NCI-H69 (cell line): ENCODE results near the gene SPARC.

Experiments used
- DNase-seq: peaks from one replicate; lab custom pipeline; 2025; lab: John Stamatoyannopoulos, UW

Gene SPARC

GRCh38 chr5:151622367-151623088, 64.2 kb downstream of the SPARC start:
- peak; percentile 65 for DNase-seq

DNA sequence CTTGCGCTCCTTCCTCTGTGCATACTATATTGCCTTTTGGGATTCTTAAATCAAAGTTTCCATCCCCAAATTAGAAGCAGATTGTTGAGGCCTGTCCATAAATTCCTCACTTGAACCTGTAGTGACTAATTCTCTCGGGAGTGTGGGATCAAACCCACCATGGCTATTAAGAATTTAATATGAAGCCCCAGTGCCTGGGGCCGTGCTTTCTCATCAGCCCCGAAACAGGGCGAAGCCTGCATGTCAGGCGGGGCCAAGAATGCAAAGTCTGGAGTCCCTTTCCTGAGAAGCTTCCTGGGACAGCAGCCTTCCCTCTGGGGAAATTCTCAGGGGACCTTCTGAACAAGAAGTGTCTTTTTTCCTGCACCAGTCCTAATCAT, 66.3 kb downstream of the SPARC start:
- DNase-seq, result no peak

- no peak for DNase-seq
These were observed 66.8 kb downstream of the SPARC start for GRCh38 chr5:151619812-151620460.

- DNase-seq, result peak; percentile 7
These were observed 67.8 kb downstream of the SPARC start for GRCh38 chr5:151618907-151619306.

DNA sequence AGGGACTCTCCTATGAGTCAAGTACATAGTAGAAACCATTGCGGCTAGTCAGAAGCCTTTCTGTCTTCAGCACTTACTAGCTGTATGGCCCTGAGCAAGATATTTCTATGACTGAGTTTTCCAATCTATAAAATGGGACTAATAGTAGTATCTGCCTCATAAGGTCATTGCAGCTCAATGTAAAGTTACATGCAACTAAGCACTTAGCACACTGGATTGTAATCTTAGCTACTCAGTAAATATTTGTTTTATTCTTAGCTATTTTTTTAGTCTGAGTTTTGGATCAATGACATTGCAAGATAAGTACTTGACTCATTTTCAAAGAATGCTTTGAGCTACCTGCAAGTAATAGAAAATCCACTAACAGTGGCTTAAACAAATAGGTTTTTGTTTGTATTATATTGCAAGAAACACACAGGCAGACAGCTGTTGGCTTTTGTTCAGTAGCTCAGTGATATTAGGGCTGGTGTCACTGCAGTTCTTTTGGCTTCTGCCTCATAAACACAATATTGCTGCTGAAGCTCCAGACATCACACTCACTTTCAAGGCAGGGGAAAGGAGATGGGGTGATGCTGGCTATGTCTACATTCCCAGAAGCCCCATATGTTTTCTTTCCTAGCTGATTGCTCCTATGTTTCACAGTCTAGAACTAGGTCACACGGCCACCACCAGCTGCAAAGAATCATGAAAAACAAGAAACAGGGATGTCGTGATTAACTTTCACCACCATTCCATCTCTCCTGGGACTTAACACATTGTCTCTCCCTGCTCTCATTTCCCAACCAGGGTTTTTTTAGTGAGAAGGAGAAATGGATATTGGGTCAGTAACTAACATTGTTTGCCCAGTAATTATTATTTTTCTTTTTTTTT, 68.6 kb downstream of the SPARC start:
- DNase-seq, result no peak

DNA sequence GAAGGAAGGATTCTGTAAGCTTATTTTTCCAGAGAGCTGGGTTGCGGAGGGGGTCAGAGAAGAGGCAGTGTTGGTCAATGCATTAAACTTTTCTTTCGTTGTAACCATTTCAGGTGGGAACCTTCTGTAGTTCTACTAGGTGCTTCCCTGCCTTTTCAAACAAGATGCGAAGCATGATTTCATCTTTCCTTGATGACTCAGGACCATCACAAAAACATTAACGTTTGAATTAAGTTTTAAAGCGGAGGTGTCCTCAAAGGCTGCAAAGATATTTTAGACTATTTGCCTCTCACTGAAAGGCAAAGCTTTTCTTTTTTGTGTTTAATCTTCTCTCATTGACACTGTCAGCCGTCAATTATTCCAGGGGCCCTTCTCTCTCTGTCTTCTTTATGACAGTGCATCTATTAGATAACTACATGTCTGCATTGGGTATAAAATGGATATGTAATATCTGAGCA, 69.3 kb downstream of the SPARC start:
- DNase-seq, result no peak

- no peak for DNase-seq
These were observed 71.3 kb downstream of the SPARC start for GRCh38 chr5:151615431-151615830.

GRCh38 chr5:151614565-151614964, 72.2 kb downstream of the SPARC start:
- peak; percentile 4 for DNase-seq

- no peak for DNase-seq
These were observed 73.9 kb downstream of the SPARC start for GRCh38 chr5:151612689-151613427.

DNA sequence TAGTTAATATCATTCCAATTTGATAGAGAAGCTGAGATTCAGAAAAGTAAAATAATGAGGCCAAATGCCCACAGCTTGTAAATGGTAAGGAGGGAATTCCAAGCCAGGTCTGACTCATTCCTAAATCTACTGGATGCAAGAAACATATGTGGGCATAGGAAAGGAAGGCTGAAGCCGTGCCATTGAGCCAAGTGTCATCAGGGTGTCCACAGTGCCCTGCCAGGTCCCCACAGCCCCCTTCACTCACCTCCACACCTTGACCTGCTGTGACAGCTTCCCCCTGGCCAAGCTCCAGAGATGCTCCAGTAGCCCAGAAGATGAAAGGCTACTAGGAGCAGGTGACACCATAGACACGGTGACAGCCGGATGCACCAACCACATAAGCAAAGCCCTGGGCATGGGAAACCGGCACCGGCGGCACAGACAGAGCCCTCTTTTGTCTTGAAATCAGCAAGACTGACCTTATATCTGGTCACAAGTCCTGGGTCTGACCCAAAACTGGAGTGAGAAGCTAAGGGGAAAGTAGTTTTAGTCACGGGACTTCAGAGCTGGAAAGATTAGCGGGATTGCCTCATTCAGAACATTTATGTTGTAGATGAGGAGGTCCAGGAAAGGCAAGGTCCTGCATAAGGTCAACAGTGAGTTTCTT, 75.5 kb downstream of the SPARC start:
- no peak for DNase-seq
